ENCODE measurements around the gene USP17L12.
"Not testable (repeated sequence)": the region's sequence is repeated elsewhere in the genome, so short reads cannot be mapped to it uniquely, and the experiment has no call there.

GRCh38 chr4:9262572-9262971 lies 42.6 kb downstream of the USP17L12 start, which contains the start of gene USP17L21:
- TF ChIP-seq CTCF (IDR thresholded peaks at IDR 0.05; ENCODE audit: insufficient read depth, low read depth, low read length); EZH2 (IDR thresholded peaks at IDR 0.05; ENCODE audit: insufficient read depth, low read length): not testable (repeated sequence)
